HG02973 (cell line): ENCODE results near the gene CNPY1.
A peak's percentile ranks its signal among the peaks of the same experiment; 100 is the strongest.

Experiments
- ATAC-seq: cut with Tn5 transposase; IDR thresholded peaks from one replicate; pipeline ENCODE4 v1.9.1; 2021; ENCODE audit warnings: moderate library complexity; ENCODE audit not compliant: unreplicated experiment

The CNPY1 gene

GRCh38 chr7:155469311-155470185, 76.8 kb downstream of the CNPY1 start:
- no peak for ATAC-seq

GRCh38 chr7:155468785-155469148, 77.6 kb downstream of the CNPY1 start:
- no peak for ATAC-seq

GRCh38 chr7:155467846-155468784, 78.2 kb downstream of the CNPY1 start:
- ATAC-seq, result no peak

GRCh38 chr7:155466814-155467733, 79.3 kb downstream of the CNPY1 start:
- peak; percentile 56 for ATAC-seq

GRCh38 chr7:155466142-155466813, 80.1 kb downstream of the CNPY1 start:
- ATAC-seq, result no peak

- ATAC-seq, result no peak
Observed at GRCh38 chr7:155465761-155466141, 80.6 kb downstream of the CNPY1 start.

- ATAC-seq, result no peak
Observed at GRCh38 chr7:155464948-155465739, 81.2 kb downstream of the CNPY1 start.

- ATAC-seq, result no peak
Observed at GRCh38 chr7:155464183-155464582, 82.2 kb downstream of the CNPY1 start.

GRCh38 chr7:155463114-155463811, 83.1 kb downstream of the CNPY1 start:
- ATAC-seq, result no peak

GRCh38 chr7:155462163-155462735, 84.1 kb downstream of the CNPY1 start:
- no peak for ATAC-seq

GRCh38 chr7:155461631-155462030, 84.7 kb downstream of the CNPY1 start:
- ATAC-seq, result no peak

- ATAC-seq, result no peak
Observed at GRCh38 chr7:155460926-155461613, 85.3 kb downstream of the CNPY1 start.

GRCh38 chr7:155459700-155460461, 86.5 kb downstream of the CNPY1 start:
- ATAC-seq, result no peak

- ATAC-seq, result no peak
Observed at GRCh38 chr7:155458878-155459699, 87.3 kb downstream of the CNPY1 start.

GRCh38 chr7:155458111-155458877, 88.1 kb downstream of the CNPY1 start, which contains the start of gene EN2:
Gene EN2 (plus strand): TSS chr7:155458129. CDS start chr7:155458378, 249 bp downstream.
- no peak for ATAC-seq
